Right lobe of liver (tissue), 4 donors: ENCODE measurements around the gene SRPRA.
"Not testable (repeated sequence)": the region's sequence is repeated elsewhere in the genome, so short reads cannot be mapped to it uniquely, and the experiment has no call there.

ENCODE experiments used
- POLR2A ChIP-seq: fragments of 450-650 bp; IDR thresholded peaks from one replicate; pipeline ENCODE4 v1.6.1; 2017; ENCODE audit warnings: antibody characterized with exemption, mild to moderate bottlenecking
- TF ChIP-seq, protein P1 (sequence below), 4 donors: fragments of 200-600 bp in 3 of 4; fragments of 450-650 bp in 1 of 4; IDR thresholded peaks; one replicate each; pipeline versions ENCODE4 v1.5.1 to v1.8.0; 2016 to 2022; ENCODE audit warnings: antibody characterized with exemption in 4 of 4, mild to moderate bottlenecking in 2 of 4
- donor health status: DM: no; HTN: no; CAD: no.
- donor health status: DM: no; HTN: no; CAD: no.
- donor health status: DM: no; HTN: yes; CAD: no.

DNA sequence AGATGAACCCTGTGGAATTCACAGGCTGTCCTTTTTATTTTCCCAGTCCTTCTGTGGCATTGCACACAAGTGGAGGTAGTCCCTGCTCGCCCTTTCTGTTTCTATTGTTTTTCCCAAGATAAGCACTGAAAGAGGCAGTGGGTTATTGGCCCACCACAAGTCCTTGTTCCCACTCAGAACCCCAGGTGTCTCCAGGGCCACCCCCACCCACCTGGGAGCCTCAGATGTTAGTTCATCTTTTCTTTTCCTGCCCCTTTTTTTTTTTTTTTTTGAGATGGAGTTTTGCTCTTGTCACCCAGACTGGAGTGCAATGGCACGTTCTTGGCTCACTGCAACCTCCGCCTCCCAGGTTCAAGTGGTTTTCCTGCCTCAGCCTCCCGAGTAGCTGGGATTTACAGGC is 40.1 kb upstream of the SRPRA start:
- TF ChIP-seq, protein P1, sequence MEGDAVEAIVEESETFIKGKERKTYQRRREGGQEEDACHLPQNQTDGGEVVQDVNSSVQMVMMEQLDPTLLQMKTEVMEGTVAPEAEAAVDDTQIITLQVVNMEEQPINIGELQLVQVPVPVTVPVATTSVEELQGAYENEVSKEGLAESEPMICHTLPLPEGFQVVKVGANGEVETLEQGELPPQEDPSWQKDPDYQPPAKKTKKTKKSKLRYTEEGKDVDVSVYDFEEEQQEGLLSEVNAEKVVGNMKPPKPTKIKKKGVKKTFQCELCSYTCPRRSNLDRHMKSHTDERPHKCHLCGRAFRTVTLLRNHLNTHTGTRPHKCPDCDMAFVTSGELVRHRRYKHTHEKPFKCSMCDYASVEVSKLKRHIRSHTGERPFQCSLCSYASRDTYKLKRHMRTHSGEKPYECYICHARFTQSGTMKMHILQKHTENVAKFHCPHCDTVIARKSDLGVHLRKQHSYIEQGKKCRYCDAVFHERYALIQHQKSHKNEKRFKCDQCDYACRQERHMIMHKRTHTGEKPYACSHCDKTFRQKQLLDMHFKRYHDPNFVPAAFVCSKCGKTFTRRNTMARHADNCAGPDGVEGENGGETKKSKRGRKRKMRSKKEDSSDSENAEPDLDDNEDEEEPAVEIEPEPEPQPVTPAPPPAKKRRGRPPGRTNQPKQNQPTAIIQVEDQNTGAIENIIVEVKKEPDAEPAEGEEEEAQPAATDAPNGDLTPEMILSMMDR (IDR thresholded peaks at IDR 0.05) = not testable (repeated sequence)
- TF ChIP-seq POLR2A = not testable (repeated sequence)
